Hindlimb muscle (tissue), 1 donor: Measurements from ENCODE around the gene ZNF682. TPM values are rescaled to one million over a fixed set of nuclear protein-coding genes. Genes with fewer than 3 reads are reported as not detected.
"Not testable (repeated sequence)": the region's sequence is repeated elsewhere in the genome, so short reads cannot be mapped to it uniquely, and the experiment has no call there.

Experiments
- DNase-seq: peaks from one replicate; pipeline ENCODE4 v3.0.0-alpha.2; 2013
- polyA plus RNA-seq: library from polyadenylated mRNA; unstranded; fragments of 120-200 nt; gene quantifications from one replicate; pipeline ENCODE4 v1.2.1, GENCODE V29; 2013; ENCODE audit not compliant: insufficient read length

The ZNF682 gene
- 6.2 TPM for polyA plus RNA-seq

DNA sequence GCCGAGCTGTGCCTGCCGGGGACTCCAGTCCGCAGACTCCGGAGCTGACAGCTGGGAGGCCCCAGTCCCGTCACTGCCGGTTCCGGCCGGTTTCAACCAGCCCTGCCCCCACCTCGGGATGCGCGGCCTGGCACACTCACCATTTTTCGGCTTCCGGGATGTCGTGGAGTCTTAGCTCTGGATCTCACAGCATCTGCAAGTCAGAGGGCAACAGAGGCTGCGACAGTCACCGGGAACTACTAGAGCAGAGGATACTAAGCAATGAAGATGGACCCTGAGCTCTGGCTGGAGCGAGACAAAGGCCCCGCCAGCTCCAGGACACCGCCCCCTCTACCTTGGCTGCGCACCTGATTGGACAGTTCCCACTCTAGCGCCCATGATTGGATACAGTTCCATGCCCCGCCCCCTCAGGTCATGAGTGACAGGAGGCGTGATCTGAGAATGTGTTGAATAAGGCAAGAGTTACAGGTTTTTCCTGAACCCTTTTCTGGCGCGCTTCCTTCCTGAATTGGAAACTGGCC, at the start of gene ZNF682:
TSS of gene ZNF682 (minus strand) at position 303 of the 521 bp plus-strand sequence. CDS start at position 143, 160 bp downstream.
- DNase-seq, result peak; percentile 96

DNA sequence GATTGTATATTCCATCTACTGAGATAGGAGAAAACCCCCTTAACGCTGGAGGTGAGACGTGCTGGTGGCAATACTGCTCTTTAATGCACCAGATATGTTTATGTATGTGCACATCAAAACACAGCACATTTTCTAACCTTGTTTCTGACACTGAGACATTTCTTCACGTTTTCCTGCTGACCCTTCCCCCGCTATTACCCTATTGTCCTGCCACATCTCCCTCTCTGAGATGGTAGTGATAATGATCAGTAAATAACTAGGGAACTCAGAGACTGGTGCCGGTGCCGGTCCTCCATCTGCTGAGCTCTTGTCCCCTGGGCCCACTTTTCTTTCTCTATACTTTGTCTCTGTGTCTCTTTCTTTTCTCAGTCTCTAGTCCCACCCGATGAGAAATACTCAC, 43.6 kb upstream of the ZNF682 start:
- DNase-seq, result not testable (repeated sequence)

DNA sequence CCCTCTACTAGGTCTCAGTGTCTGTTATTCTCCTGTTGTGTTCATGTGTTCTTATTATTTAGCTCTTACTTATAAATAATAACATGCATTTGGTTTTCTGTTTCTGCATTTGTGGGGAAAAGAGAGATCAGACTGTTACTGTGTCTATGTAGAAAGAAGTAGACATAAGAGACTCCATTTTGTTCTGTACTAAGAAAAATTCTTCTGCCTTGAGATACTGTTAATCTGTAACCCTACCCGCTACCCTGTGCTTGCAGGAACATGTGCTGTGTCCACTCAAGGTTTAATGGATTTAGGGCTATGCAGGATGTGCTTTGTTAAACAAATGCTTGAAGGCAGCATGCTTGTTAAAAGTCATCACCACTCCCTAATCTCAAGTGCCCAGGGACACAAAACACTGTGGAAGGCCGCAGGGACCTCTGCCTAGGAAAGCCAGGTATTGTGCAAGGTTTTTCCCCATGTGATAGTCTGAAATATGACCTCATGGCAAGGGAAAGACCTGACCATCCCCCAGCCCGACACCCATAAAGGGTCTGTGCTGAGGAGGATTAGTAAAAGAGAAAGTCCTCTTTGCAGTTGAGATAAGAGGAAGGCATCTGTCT, 43.0 kb upstream of the ZNF682 start:
- DNase-seq, result not testable (repeated sequence)

DNA sequence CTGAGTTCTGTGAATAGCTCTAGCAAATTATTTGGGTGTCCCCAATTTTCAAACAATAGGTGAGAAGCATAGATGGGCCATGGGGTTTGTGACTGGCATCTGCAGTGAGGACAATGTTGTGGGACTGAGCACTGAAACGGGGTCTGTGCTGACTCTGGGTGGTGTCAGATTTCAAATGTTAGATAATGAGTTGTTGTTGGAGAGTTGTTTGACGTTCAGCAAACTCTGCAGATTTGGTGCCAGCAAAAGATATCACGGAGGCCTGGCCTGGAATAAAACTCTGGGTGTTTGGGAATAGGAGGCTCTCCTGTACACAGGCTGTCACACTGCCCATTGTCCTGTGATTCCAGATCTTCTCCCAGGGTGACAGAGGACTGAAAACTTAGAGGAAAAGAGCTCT, 41.4 kb upstream of the ZNF682 start:
- no peak for DNase-seq

DNA sequence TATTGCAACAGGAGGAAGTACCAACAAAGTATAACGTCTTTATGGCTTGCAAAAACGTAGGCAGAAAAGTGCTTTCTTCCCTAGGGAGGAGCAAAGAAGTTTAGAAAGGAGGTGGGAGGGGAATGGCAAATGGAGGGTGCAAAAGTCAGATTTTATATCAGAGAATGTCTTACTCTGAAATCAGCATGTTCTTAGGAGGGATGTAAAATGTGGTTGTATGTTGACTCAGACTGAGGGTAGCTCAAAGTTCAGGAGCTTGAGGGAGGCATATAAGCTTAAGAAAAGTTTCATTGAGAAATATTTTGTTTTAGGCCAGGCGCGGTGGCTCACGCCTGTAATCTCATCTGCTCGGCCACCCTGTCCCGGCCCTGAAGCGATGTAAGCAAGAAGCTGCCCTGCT, 40.2 kb upstream of the ZNF682 start:
- DNase-seq, result no peak

DNA sequence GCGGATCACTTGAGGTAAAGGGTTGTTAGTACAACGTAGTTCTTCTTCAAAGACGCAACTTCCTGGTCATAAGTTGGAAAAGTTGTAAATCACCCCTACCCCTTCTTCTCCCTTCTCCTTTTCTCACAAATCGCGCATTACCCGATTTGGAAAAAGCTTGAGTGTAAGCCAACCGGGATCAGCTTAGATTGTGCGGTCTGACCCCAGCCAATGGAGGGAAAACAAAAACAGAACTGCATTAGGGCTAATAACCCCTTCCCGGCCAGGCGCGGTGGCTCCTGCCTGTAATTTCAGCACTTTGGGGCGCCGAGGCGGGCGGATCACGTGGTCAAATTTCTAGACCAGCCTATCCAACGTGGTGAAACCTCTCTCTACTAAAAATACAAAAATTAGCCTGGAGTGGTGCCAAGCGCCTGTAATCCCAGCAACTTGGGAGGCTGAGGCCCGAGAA, 39.3 kb upstream of the ZNF682 start:
- DNase-seq, result no peak

DNA sequence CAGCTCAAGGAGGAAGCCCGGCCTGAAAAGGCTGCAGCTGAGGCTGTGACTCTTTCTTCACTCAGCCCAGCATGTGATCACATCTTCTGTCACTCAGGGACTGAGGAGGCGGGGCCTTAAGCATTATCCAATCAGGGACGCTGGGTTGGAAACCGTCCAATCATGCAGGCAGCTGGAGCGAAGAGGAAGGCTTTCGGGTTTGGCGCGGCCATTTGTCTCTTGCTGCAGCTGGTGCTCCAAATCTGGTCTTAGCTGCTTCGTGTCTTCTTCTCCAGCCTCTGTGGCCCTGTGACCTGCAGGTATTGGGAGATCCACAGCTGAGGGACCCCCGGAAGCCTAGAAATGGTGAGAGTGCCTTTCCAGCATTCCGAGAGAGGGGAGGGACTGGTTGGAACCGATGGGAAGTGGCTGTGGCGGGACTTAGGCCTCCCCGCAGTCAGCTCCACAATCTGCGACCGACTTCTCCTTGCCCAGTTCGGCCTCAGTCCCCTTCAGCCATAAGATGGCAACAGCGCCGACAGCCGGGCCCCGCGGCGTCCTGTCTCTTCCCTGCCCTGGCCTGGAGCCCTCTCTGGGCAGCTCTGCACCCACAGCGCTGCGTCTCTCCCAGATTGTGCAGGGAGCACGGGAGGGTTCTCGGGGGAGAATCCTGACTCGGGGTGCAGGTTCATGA, 38.6 kb upstream of the ZNF682 start, which contains the start of gene ZNF90:
TSS of gene ZNF90 (plus strand) at position 210 of the 673 bp plus-strand sequence. CDS start at position 343, 133 bp downstream.
- peak; percentile 98 for DNase-seq

DNA sequence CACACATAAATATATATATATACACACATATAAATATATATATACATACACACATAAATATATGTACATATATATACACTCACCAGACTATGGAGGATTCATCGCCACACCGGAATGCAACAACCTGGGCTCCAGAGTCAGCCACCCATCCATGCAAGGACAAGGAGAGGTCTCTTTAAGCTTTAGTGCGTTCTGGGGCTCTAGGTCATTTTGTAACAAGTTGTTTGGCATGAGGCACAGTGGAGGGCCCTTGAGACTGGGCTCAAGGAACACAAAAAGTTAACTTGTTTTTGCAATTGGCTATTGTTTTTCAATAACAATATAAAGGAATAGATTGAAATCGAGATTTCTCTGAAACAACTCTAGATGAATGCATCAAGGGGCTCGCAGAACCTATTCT, 33.6 kb upstream of the ZNF682 start:
- DNase-seq, result no peak

DNA sequence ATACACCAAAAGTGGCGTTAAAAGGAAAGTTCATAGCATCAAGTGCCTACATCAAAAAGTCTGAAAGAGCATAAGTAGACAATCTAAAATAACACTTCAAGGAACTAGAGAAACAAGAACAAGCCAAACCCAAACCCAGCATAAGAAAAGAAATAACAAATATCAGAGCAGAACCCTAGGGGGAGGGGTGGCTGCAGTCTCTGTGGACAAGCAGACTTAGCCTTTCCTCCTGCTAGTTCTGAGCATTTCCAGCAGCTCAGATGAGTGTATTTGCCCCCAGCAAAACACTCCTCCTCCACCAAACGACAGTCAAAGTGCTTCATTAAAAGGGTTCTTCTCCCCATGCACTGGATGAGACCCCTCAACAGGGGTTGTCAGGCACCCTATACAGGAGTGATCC, 31.4 kb upstream of the ZNF682 start:
- no peak for DNase-seq

DNA sequence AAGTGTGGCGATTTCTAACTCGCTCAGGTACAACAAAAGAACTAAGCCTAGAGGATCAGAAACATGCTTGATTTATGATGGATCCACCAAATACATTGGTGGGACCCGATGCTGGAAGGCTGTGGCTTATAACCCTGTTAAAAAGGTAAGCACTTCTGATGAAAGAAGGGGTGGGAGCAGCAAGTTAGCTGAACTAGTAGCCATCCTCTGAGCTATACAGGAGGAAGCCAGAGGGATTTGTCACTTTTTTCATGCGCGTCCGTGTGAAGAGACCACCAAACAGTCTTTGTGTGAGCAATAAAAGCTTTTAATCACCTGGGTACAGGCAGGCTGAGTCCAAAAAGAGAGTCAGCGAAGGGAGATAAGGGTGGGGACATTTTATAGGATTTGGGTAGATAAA, 29.3 kb upstream of the ZNF682 start:
- not testable (repeated sequence) for DNase-seq

DNA sequence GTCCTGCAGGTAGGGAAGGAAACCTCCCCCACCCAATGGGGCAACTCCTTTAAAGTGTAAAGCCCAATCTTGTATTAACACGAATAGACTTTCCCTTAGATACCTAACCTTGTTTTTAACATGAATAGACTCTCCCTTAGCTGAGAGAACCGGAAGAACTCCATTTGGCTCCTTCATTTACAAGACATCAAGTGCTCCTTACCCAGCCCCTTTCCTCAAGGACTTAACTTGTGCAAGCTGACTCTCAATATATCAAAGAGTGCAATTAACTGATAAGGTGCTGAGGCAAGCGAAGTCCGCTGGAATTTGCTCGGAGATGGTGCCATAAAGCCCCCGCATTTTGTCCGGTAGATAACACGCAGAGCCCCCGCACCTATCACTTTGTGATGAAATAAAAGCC, 28.6 kb upstream of the ZNF682 start:
- no peak for DNase-seq

DNA sequence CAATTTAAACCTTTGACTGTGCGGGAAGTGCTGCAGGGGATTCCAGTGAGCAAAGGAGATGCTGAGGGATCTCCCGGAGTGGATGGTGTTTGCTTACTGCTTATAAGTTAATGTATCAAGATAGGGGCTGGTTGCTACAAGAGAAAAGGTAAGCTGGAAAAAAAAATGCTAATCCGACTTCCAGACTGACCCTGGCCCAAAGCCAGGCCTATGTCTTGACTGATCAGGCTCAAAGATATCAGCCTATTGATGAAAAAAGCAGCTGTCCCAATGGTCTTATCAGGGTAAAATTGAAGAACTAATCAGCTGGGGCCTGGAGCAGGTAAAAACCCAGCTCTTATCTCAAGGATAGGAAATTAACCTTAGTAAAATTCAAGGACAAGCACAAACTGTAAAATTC, 27.6 kb upstream of the ZNF682 start:
- DNase-seq, result no peak

DNA sequence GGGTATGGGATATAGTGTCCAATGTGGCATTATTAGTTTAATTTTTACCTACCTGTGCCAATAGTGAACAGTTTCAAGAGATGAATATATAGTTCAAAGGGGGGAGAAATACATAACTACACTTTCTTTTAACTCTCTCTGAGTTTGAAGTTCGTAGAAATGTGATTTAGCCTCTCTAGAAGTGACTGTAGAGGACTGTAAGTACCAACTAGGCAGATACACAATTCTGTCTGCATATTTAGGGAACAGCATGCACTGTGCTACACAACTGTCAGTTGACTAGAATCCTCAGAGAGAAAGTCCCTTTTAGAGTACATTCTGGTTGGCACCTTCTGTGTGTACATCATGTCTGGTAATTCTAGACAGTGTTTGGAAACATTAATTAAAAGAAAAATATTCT, 21.0 kb upstream of the ZNF682 start:
- no peak for DNase-seq

DNA sequence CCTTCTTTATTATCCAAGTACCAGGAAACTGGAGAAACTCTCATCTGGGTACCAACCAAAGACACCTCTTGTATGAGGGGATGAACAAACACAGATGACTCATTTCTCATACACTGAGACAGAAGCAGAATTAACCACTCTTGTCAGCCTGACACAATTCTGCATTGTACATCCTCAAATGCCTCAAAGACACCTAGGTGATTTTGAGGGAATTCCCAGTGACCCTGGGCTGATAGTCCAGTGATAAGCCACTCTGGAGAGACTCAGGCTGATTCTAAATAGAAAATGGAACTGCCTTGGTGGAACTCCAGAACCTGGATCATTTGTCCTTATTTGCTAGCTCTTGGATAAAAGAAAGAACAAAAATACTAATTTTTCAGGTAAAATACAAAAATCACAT, 19.4 kb upstream of the ZNF682 start:
- not testable (repeated sequence) for DNase-seq

DNA sequence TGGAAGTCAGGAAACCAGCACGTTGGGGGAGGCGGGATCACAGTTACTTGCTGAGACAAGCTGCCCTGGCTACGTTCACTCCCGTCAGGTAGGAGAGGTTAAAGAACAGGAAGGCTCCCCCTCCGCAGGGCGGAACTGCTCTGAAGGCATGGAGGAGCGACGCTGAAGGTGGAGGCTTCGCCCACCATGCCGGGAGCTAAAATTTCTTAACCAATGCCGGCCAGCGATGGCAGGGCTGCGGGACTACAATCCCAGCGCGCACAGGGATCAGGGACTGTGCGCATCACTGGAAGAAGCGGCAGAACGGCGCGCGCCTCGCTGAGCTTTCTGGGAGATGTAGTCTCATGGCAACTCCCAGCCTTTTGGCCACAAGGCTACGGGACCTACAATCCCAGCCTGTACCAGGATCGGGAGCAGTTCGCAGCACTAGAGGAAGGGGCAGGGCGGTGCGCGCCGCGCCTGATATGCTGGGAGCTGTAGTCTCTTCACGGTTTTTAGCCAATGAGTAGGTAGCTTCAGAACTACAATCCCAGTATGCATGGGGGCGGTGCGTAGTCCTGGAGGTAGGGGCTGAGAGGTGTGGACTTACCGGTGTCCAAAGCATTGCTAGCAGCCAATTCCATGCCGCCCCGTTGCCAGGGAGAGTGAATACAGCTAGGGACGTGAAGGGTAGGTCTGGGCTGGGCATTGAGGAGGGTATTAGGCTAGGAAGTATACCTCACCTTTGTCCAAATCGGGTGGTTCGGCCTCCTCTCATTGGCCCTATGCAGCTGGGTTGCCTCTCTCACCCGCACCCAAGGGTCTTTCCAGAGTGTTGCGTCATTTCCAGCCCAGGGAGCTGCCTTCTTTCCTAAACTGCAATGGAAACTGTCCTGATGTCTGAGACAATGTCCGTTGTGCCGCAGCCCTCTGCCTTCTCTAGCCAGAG, 12.8 kb upstream of the ZNF682 start:
- peak; percentile 95 for DNase-seq

DNA sequence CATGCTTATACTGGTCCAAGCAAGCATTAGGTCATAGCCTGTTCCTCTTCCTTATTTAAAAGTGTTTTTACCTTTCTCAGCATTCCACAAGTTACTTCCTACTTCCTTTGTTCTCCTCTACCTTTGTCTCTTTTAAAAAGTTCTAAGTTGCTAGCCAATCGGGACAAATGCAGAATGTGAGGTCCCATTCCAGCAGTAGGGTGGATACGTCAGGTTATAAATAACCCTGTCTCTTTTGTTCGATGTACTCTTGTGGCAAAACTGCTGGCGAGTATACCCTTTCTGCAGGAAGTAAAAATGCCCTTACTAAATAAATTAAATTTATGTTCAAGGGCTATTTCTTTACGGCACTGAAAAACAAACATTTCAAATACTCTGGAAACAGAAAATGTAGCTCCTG, 6.4 kb upstream of the ZNF682 start:
- DNase-seq, result not testable (repeated sequence)

DNA sequence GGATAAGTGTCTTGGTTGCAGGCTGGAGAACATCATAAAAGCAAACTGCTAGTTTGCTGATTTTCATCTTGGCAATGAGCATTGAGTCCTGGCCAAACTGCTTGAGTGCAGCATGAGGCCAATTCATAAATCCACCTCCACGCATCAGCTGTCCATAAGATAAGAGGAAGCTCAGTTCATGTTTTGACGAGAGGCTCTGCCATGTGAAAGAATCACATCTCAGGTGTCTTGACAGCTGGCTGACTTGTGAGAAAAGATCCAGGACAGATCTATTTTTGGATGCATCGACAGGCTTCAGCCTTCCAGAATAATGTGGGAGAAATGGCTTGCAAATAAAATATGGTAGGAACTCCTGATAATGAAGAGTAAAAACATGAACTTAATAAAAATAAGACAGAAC, 5.4 kb upstream of the ZNF682 start:
- DNase-seq, result no peak

DNA sequence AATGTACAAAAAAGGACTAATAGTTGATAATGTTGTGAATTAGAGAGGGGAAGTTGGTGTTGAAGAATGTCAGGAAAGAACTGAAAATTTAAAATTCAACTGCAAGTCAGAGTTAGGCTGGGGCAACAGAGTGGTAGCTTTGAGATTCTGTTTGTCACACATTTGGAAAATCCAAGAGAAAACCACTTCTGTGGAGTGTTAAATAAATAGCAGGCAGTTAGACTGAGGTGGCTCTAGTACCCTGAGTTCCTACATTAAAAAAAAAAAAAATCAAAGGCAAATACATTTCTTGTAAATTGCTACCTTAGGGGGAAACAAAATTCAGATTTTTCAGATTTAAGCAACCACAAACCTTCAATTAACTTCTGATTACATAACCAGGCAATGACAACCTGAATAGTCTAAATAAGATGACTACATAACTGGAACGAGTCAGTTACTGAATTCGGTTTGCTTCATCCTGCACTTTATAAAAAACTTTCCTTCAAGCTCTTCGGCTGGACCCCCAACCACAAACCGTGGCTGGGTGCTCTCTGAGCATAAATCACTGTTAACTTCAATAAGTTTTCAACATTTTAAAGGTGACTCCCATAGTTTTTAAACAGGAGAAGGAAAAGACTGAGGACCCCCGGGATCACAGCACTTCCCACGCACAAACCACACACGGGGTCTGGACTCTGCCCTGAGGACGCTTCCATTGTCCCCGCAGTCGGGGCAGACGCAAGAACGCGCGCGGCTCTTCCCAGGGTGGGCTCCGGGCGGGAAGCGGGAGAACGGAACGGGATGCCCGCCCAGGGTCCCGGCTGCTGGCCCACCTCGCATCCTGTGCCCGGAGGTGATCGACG, 725 bp downstream of the ZNF682 start:
- DNase-seq, result no peak

DNA sequence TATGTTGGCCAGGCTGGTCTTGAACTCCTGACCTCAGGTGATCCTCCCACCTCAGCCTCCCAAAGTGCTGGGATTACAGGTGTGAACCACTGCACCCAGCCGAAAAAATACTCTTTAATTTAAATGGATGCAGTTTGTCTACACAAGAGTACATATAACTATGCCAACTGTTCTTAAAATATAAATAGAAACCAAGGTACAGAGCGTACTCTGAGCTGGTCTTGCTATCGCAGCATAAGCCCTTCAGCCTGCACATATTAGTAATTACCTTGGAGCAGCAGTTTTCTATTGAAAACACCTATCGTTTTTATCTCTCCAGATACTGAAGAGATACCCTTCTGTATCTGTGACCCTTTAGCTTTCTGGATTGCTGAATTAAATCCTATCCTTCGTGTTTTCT, 3.4 kb downstream of the ZNF682 start:
- DNase-seq, result no peak

DNA sequence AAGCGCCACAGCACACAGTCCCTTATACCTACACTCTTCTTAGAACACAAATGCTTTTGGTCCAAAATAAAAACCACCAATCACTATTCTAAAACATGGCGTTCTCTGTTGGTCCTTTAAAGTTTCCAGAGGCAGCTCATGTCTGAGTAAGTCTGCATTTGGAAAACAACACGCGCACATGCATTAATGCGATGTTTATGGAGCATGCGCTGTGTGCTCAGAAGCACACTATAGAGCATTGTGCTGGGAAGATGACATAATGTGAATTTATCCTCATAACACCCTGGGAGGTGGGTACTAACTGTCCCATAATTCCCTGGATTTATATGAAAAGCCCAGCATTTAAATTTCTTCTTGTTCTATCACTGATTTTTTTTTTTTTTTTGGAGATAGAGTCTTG, 10.7 kb downstream of the ZNF682 start:
- no peak for DNase-seq

DNA sequence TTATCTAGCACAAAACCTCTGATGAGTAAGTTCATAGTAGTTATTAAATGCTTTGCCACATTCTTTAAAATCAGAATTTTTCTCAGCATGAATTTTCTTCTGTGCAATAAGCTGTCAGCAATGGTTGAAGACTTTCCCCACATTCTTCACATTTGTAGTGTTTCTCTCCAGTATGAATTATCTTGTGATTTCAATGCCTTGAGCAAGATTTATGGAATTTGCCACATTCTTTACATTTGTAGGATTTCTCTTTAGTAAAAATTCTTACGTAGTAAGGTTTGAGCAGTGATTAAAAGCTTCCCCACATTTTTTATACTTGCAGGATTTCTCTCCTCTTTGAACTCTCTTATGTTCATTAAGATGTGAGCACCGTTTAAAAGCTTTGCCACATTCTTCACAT, 33.6 kb downstream of the ZNF682 start:
- no peak for DNase-seq
